ENCODE data around the gene RASSF3.
"Not testable (repeated sequence)": the region's sequence is repeated elsewhere in the genome, so short reads cannot be mapped to it uniquely, and the experiment has no call there.

RASSF3 gene

GRCh38 chr12:64610660-64611340 is 505 bp downstream of the RASSF3 start:
- TF ChIP-seq CTCF (IDR thresholded peaks at IDR 0.05; ENCODE audit: low read length, missing control alignments) = no peak
- peak; percentile 58 for DNase-seq (ENCODE audit: low read depth)
- H3K4me3 ChIP-seq (replicated peaks; ENCODE audit: low read depth, low read length) = peak overlapping the region; percentile 83

GRCh38 chr12:64611341-64612284 is 1.3 kb downstream of the RASSF3 start:
- DNase-seq (ENCODE audit: low read depth) = peak; percentile 42
- TF ChIP-seq CTCF (IDR thresholded peaks at IDR 0.05; ENCODE audit: low read length, missing control alignments) = no peak
- peak overlapping the region; percentile 83 for H3K4me3 ChIP-seq (replicated peaks; ENCODE audit: low read depth, low read length)

GRCh38 chr12:64612843-64613242 is 2.5 kb downstream of the RASSF3 start:
- TF ChIP-seq CTCF (IDR thresholded peaks at IDR 0.05; ENCODE audit: low read length, missing control alignments) = no peak
- DNase-seq (ENCODE audit: low read depth) = no peak
- H3K4me3 ChIP-seq (replicated peaks; ENCODE audit: low read depth, low read length) = peak overlapping the region; percentile 8

- not testable (repeated sequence) for DNase-seq (ENCODE audit: low read depth); H3K4me3 ChIP-seq (replicated peaks; ENCODE audit: low read depth, low read length)
Observed at GRCh38 chr12:64613775-64614398, 3.6 kb downstream of the RASSF3 start.

- H3K4me3 ChIP-seq (replicated peaks; ENCODE audit: low read depth, low read length) = no peak overlapping the region
- peak; percentile 41 for DNase-seq (ENCODE audit: low read depth)
- no peak for TF ChIP-seq CTCF (IDR thresholded peaks at IDR 0.05; ENCODE audit: low read length, missing control alignments)
Observed at GRCh38 chr12:64616201-64616600, 5.9 kb downstream of the RASSF3 start.

GRCh38 chr12:64618953-64619590 is 8.8 kb downstream of the RASSF3 start:
- DNase-seq (ENCODE audit: low read depth) = peak; percentile 80
- H3K4me3 ChIP-seq (replicated peaks; ENCODE audit: low read depth, low read length) = no peak overlapping the region
- no peak for TF ChIP-seq CTCF (IDR thresholded peaks at IDR 0.05; ENCODE audit: low read length, missing control alignments)

All from fibroblast of pulmonary artery (primary cell).